AG09309 (cell line): Measurements from ENCODE around the gene SLFN5.
"Not testable (repeated sequence)": the region's sequence is repeated elsewhere in the genome, so short reads cannot be mapped to it uniquely, and the experiment has no call there.

ENCODE experiments used
- DNase-seq: peaks from one replicate; pipeline ENCODE4 v3.0.0-alpha.2; 2010; ENCODE audit warnings: low read depth
- H3K4me3 ChIP-seq: 2 replicates; pipeline ENCODE4 v1.5.1; 2011; ENCODE audit warnings: mild to moderate bottlenecking, low read depth, low read length, moderate library complexity; ENCODE audit not compliant: control insufficient read depth
- CTCF ChIP-seq: IDR thresholded peaks from 2 replicates; pipeline ENCODE4 v1.5.1; 2011; ENCODE audit warnings: mild to moderate bottlenecking, low read depth, low read length, inconsistent platforms; ENCODE audit not compliant: insufficient read depth, control insufficient read depth; ENCODE audit errors: missing control alignments

The SLFN5 gene

GRCh38 chr17:35255316-35255715, 12.4 kb downstream of the SLFN5 start:
- no peak for DNase-seq
- H3K4me3 ChIP-seq: no peak overlapping the region
- TF ChIP-seq CTCF: no peak

- no peak for TF ChIP-seq CTCF
- H3K4me3 ChIP-seq: no peak overlapping the region
- DNase-seq: no peak
Observed at GRCh38 chr17:35256629-35257028, 13.8 kb downstream of the SLFN5 start.

- H3K4me3 ChIP-seq: no peak overlapping the region
- TF ChIP-seq CTCF: no peak
- no peak for DNase-seq
Observed at GRCh38 chr17:35257208-35257659, 14.4 kb downstream of the SLFN5 start.

GRCh38 chr17:35259001-35259400, 16.1 kb downstream of the SLFN5 start:
- H3K4me3 ChIP-seq: no peak overlapping the region
- DNase-seq: no peak
- TF ChIP-seq CTCF: no peak

GRCh38 chr17:35265071-35265470, 22.2 kb downstream of the SLFN5 start:
- DNase-seq: no peak
- H3K4me3 ChIP-seq: no peak overlapping the region
- no peak for TF ChIP-seq CTCF

GRCh38 chr17:35265566-35266141, 22.8 kb downstream of the SLFN5 start:
- no peak overlapping the region for H3K4me3 ChIP-seq
- no peak for DNase-seq
- TF ChIP-seq CTCF: no peak

GRCh38 chr17:35274167-35275066, 31.5 kb downstream of the SLFN5 start:
- not testable (repeated sequence) for DNase-seq, H3K4me3 ChIP-seq

- not testable (repeated sequence) for H3K4me3 ChIP-seq, DNase-seq
Observed at GRCh38 chr17:35278454-35278853, 35.6 kb downstream of the SLFN5 start.

- DNase-seq, H3K4me3 ChIP-seq: not testable (repeated sequence)
Observed at GRCh38 chr17:35278876-35279275, 36.0 kb downstream of the SLFN5 start.
